HepG2 (cell line): ENCODE results near the gene PSMB10. TPM values are rescaled to one million over a fixed set of nuclear protein-coding genes. Genes with fewer than 3 reads are reported as not detected.

Experiments used
- CSRNP2 ChIP-seq: sonication (generic); formaldehyde crosslinking; conservative IDR thresholded peaks from 2 replicates; pipeline ENCODE4 v1.8.0; 2022; ENCODE audit warnings: low read depth, missing genetic modification reagents
- KIAA2018 ChIP-seq: sonication (generic); formaldehyde crosslinking; IDR thresholded peaks from 2 replicates; pipeline ENCODE4 v1.5.0; 2020; ENCODE audit warnings: mild to moderate bottlenecking, missing genetic modification reagents, borderline replicate concordance
- MXI1 ChIP-seq: IDR thresholded peaks from 3 replicates; pipeline ENCODE4 v1.6.1; 2012; ENCODE audit warnings: low read depth, low read length, inconsistent platforms, borderline replicate concordance
- SOX13 ChIP-seq, 3 experiments: fragments of 450-650 bp in 1 of 3; sonication (generic) in 1 of 3; formaldehyde crosslinking in 1 of 3; IDR thresholded peaks in 2 of 3; conservative IDR thresholded peaks in 1 of 3; 2 replicates each; pipeline versions ENCODE4 v1.5.0 to v1.6.1; 2016 to 2020; ENCODE audit warnings: antibody characterized with exemption in 1 of 3, mild to moderate bottlenecking in 1 of 3, missing compliant biosample characterization in 1 of 3, missing genetic modification reagents in 1 of 3, moderate library complexity in 1 of 3
- TBX2 ChIP-seq: sonication (generic); formaldehyde crosslinking; IDR thresholded peaks from 2 replicates; pipeline ENCODE4 v1.5.0; 2020; ENCODE audit warnings: missing genetic modification reagents, mild to moderate bottlenecking, borderline replicate concordance
- TOPORS ChIP-seq: sonication (generic); formaldehyde crosslinking; IDR thresholded peaks from 2 replicates; pipeline ENCODE4 v1.8.0; 2023; ENCODE audit warnings: mild to moderate bottlenecking, missing genetic modification reagents
- polyA plus RNA-seq, 8 experiments: library from polyadenylated mRNA; depleted of rRNA in 3 of 8; stranded (reverse) in 7 of 8; unstranded in 1 of 8; fragments of >200 nt; fragmentation: Illumina TruSeq in 4 of 8; extraction: Trizol in 4 of 8; gene quantifications; 2 replicates each; pipeline versions ENCODE4 v1.2.1 to v1.2.3, GENCODE V29; 2011 to 2016; ENCODE audit warnings: low read depth in 4 of 8, missing spikeins in 1 of 8, mixed read lengths in 1 of 8; ENCODE audit not compliant: insufficient read depth in 1 of 8
- total RNA-seq, 5 experiments: library from RNA; depleted of rRNA; stranded (reverse); fragments of >200 nt; fragmentation: Illumina TruSeq; extraction: Trizol; gene quantifications; 2 replicates each; pipeline ENCODE4 v1.2.3, GENCODE V29; 2016; ENCODE audit warnings: low read depth in 1 of 5

Gene PSMB10
- total and polyA plus RNA-seq, 2 of the 13 experiments (the other 11 are each of a cell fraction or from before 2014, with no cell fraction given) = 12.7 to 65.9 TPM

- TF ChIP-seq KIAA2018 (CRISPR knock-in tag) = no peak
- no peak for TF ChIP-seq CSRNP2 (CRISPR knock-in tag)
- peak; percentile 67; the same call in 1 of the 2 replicates for TF ChIP-seq TOPORS (CRISPR knock-in tag)
- TF ChIP-seq TBX2 (CRISPR knock-in tag) = peak; percentile 24; the same call in 1 of the 2 replicates
- no peak for TF ChIP-seq SOX13 (IDR thresholded peaks at IDR 0.05)
- peak in 1 of 2 experiments; percentile 42; a peak in 1 of 4 replicates for TF ChIP-seq SOX13 (CRISPR knock-in tag; conservative IDR thresholded peaks at IDR 0.05 in 1 of 2, IDR thresholded peaks at IDR 0.05 in 1 of 2)
- TF ChIP-seq MXI1 = peak; percentile 58; the same call in 1 of the 3 replicates
Measured at GRCh38 chr16:67943619-67944504, 7.2 kb upstream of the PSMB10 start, which contains the start of gene LCAT (continued).
